ENCODE results near the gene FAM184A. TPM values are rescaled to one million over a fixed set of nuclear protein-coding genes. Genes with fewer than 3 reads are reported as not detected.

FAM184A gene
- total and polyA plus RNA-seq, 2 experiments from 2014 or later = 0.25 TPM; not detected in 1

GRCh38 chr6:119079283-119079809, 882 bp upstream of the FAM184A start:
- in situ Hi-C loops (cut with MboI) = no loop called here
- peaks cover 51% of the 10 kb centered on the region for H3K27me3 ChIP-seq (replicated peaks; ENCODE audit: insufficient read depth)
- H3K4me3 ChIP-seq = peak overlapping the region; percentile 73
- no peaks in the 10 kb centered on the region for H3K79me2 ChIP-seq (ENCODE audit: insufficient read depth)
- H3K9me3 ChIP-seq (ENCODE audit: low read depth) = no peaks in the 10 kb centered on the region
- WGBS, 2 experiments (ENCODE audit: low coverage in 1 of 2, low lambda C conversion rate in 2 of 2, missing lambda C conversion rate in 2 of 2) = 1 to 2% methylated on average over 9 of the region's 9 CpGs
- no peak overlapping the region for H3K27ac ChIP-seq
- peak overlapping the region; percentile 39 for H3K9ac ChIP-seq
- H4K20me1 ChIP-seq (ENCODE audit: insufficient read depth) = no peaks in the 10 kb centered on the region
- H3K4me1 ChIP-seq (ENCODE audit: insufficient read depth) = 0 out of 2 replicates have a peak, but pooled peaks cover 5% of the 10 kb centered on the region
- no peaks in the 10 kb centered on the region for H3K36me3 ChIP-seq (ENCODE audit: low read depth)
- DNase-seq = peak; percentile 74
- H3K9me2 ChIP-seq (ENCODE audit: insufficient read depth) = no peaks in the 10 kb centered on the region
- peak overlapping the region; percentile 83 for H2AFZ ChIP-seq
- peak overlapping the region; percentile 89 for H3K4me2 ChIP-seq (ENCODE audit: unreplicated experiment)
- no peak for TF ChIP-seq EZH2 (IDR thresholded peaks at IDR 0.05; ENCODE audit: insufficient read depth, poor library complexity, severe bottlenecking)
- TF ChIP-seq EZH2phosphoT487 (IDR thresholded peaks at IDR 0.05; ENCODE audit: insufficient read depth, low read depth) = no peak
- peaks cover 6% of the 10 kb centered on the region; the same call in 1 of the 2 replicates for H3F3A ChIP-seq (ENCODE audit: insufficient read depth)

GRCh38 chr6:119077643-119078375, 655 bp downstream of the FAM184A start:
- H4K20me1 ChIP-seq (ENCODE audit: insufficient read depth) = no peaks in the 10 kb centered on the region
- TF ChIP-seq EZH2phosphoT487 (IDR thresholded peaks at IDR 0.05; ENCODE audit: insufficient read depth, low read depth) (0 out of 2 replicates have a peak, but pooled peaks have one; percentile 68), EZH2 (IDR thresholded peaks at IDR 0.05; ENCODE audit: insufficient read depth, poor library complexity, severe bottlenecking) (peak; percentile 16)
- no peaks in the 10 kb centered on the region for H3K9me3 ChIP-seq (ENCODE audit: low read depth)
- in situ Hi-C loops (cut with MboI) = no loop called here
- H3K27me3 ChIP-seq (replicated peaks; ENCODE audit: insufficient read depth) = peaks cover 54% of the 10 kb centered on the region
- no peaks in the 10 kb centered on the region for H3K9me2 ChIP-seq (ENCODE audit: insufficient read depth)
- H3K4me1 ChIP-seq (ENCODE audit: insufficient read depth) = 0 out of 2 replicates have a peak, but pooled peaks cover 5% of the 10 kb centered on the region
- peaks cover 6% of the 10 kb centered on the region; the same call in 1 of the 2 replicates for H3F3A ChIP-seq (ENCODE audit: insufficient read depth)
- WGBS, 2 experiments (ENCODE audit: low coverage in 1 of 2, low lambda C conversion rate in 2 of 2, missing lambda C conversion rate in 2 of 2) = 2 to 3% methylated on average over 42 to 43 of the region's 43 CpGs
- no peak overlapping the region for H3K27ac ChIP-seq
- H3K36me3 ChIP-seq (ENCODE audit: low read depth) = no peaks in the 10 kb centered on the region
- peak overlapping the region; percentile 73 for H3K4me3 ChIP-seq
- DNase-seq = peak; percentile 29
- no peaks in the 10 kb centered on the region for H3K79me2 ChIP-seq (ENCODE audit: insufficient read depth)
- peak overlapping the region; percentile 83 for H2AFZ ChIP-seq
- no peak overlapping the region; the same call in 1 of the 2 replicates for H3K9ac ChIP-seq
- peak overlapping the region; percentile 89 for H3K4me2 ChIP-seq (ENCODE audit: unreplicated experiment)

GRCh38 chr6:119077391-119077642, 1.1 kb downstream of the FAM184A start:
- in situ Hi-C loops (cut with MboI) = no loop called here
- Histone ChIP-seq H3F3A (ENCODE audit: insufficient read depth) (peaks cover 6% of the 10 kb centered on the region; the same call in 1 of the 2 replicates), H3K9me2 (ENCODE audit: insufficient read depth) (no peaks in the 10 kb centered on the region), H3K27me3 (replicated peaks; ENCODE audit: insufficient read depth) (peaks cover 54% of the 10 kb centered on the region), H3K9me3 (ENCODE audit: low read depth) (no peaks in the 10 kb centered on the region), H3K36me3 (ENCODE audit: low read depth) (no peaks in the 10 kb centered on the region), H3K4me1 (ENCODE audit: insufficient read depth) (0 out of 2 replicates have a peak, but pooled peaks cover 5% of the 10 kb centered on the region), H3K27ac (no peak overlapping the region), H3K79me2 (ENCODE audit: insufficient read depth) (no peaks in the 10 kb centered on the region), H2AFZ (peak overlapping the region; percentile 83; the same call in 1 of the 2 replicates), H3K9ac (no peak overlapping the region), H4K20me1 (ENCODE audit: insufficient read depth) (no peaks in the 10 kb centered on the region), H3K4me3 (0 out of 2 replicates have a peak overlapping the region, but pooled peaks have one; percentile 73), H3K4me2 (ENCODE audit: unreplicated experiment) (no peak overlapping the region)
- WGBS, 2 experiments (ENCODE audit: low coverage in 1 of 2, low lambda C conversion rate in 2 of 2, missing lambda C conversion rate in 2 of 2) = 5 to 9% methylated on average over 3 of the region's 3 CpGs
- no peak for DNase-seq
- no peak for TF ChIP-seq EZH2 (IDR thresholded peaks at IDR 0.05; ENCODE audit: insufficient read depth, poor library complexity, severe bottlenecking)
- TF ChIP-seq EZH2phosphoT487 (IDR thresholded peaks at IDR 0.05; ENCODE audit: insufficient read depth, low read depth) = no peak

GRCh38 chr6:119076576-119077390, 1.7 kb downstream of the FAM184A start:
- Histone ChIP-seq H3K9me3 (ENCODE audit: low read depth) (no peaks in the 10 kb centered on the region), H3K36me3 (ENCODE audit: low read depth) (no peaks in the 10 kb centered on the region), H3K4me3 (no peak overlapping the region), H3K27me3 (replicated peaks; ENCODE audit: insufficient read depth) (peaks cover 54% of the 10 kb centered on the region), H3K79me2 (ENCODE audit: insufficient read depth) (no peaks in the 10 kb centered on the region), H3K4me1 (ENCODE audit: insufficient read depth) (0 out of 2 replicates have a peak, but pooled peaks cover 5% of the 10 kb centered on the region), H3K9me2 (ENCODE audit: insufficient read depth) (no peaks in the 10 kb centered on the region), H3K27ac (no peak overlapping the region), H3F3A (ENCODE audit: insufficient read depth) (peaks cover 6% of the 10 kb centered on the region; the same call in 1 of the 2 replicates), H3K9ac (no peak overlapping the region), H3K4me2 (ENCODE audit: unreplicated experiment) (no peak overlapping the region), H2AFZ (0 out of 2 replicates have a peak overlapping the region, but pooled peaks have one; percentile 83), H4K20me1 (ENCODE audit: insufficient read depth) (no peaks in the 10 kb centered on the region)
- in situ Hi-C loops (cut with MboI) = no loop called here
- TF ChIP-seq EZH2 (IDR thresholded peaks at IDR 0.05; ENCODE audit: insufficient read depth, poor library complexity, severe bottlenecking) (no peak), EZH2phosphoT487 (IDR thresholded peaks at IDR 0.05; ENCODE audit: insufficient read depth, low read depth) (no peak)
- peak; percentile 3 for DNase-seq
- 24 to 31% methylated on average over 7 of the region's 7 CpGs for WGBS, 2 experiments (ENCODE audit: low coverage in 1 of 2, low lambda C conversion rate in 2 of 2, missing lambda C conversion rate in 2 of 2)

All from GM23248 (cell line).